Ascending aorta (tissue), 2 donors: ENCODE measurements around the gene GREB1L. TPM values are rescaled to one million over a fixed set of nuclear protein-coding genes. Genes with fewer than 3 reads are reported as not detected.

Source experiments
- DNase-seq, 2 donors: peaks; one replicate each; pipeline ENCODE4 v3.0.0-alpha.2; 2019; ENCODE audit warnings: low spot score in 2 of 2
- H3K27ac ChIP-seq, 2 donors: fragments of 200-600 bp; sonication (generic); one replicate each; pipeline ENCODE4 v1.5.1; 2016 to 2017; ENCODE audit warnings: mild to moderate bottlenecking in 1 of 2
- H3K27me3 ChIP-seq: fragments of 200-600 bp; sonication (generic); one replicate; pipeline ENCODE4 v1.5.1; 2017
- H3K36me3 ChIP-seq, 2 donors: fragments of 200-600 bp; sonication (generic); one replicate each; pipeline ENCODE4 v1.5.1; 2016
- H3K4me1 ChIP-seq, 2 donors: fragments of 200-600 bp; sonication (generic); one replicate each; pipeline ENCODE4 v1.5.1; 2016 to 2017; ENCODE audit warnings: mild to moderate bottlenecking in 1 of 2
- H3K4me3 ChIP-seq, 2 donors: fragments of 200-600 bp; sonication (generic); one replicate each; pipeline ENCODE4 v1.5.1; 2016 to 2017; ENCODE audit warnings: mild to moderate bottlenecking in 1 of 2
- H3K9me3 ChIP-seq, 2 donors: fragments of 200-600 bp; sonication (generic); one replicate each; pipeline ENCODE4 v1.5.1; 2016
- CTCF ChIP-seq, 3 experiments: fragments of 200-600 bp in 2 of 3; fragments of 450-650 bp in 1 of 3; sonication (generic) in 2 of 3; IDR thresholded peaks; one replicate each; pipeline ENCODE4 v1.5.1; 2016 to 2019; ENCODE audit warnings: antibody characterized with exemption in 3 of 3, mild to moderate bottlenecking in 1 of 3, moderate library complexity in 1 of 3
- intact Hi-C: fragments of 100-400 bp; cut with DNase I; formaldehyde crosslinking; loops from one replicate; pipeline ENCODE4 v1.15.1; 2023
- total RNA-seq: library from RNA; depleted of rRNA; stranded (reverse); fragments of >200 nt; gene quantifications from one replicate; pipeline ENCODE4 v1.1.0, GENCODE V29; 2016

The GREB1L gene
- total RNA-seq, 1 donor from 2014 or later: 2.2 TPM

- H3K27me3 ChIP-seq: no peaks in the 10 kb centered on the region
- intact Hi-C loops: no loop called here
- H3K27ac ChIP-seq: no peak overlapping the region
- no peaks in the 10 kb centered on the region for H3K36me3 ChIP-seq
- no peak for TF ChIP-seq CTCF (IDR thresholded peaks at IDR 0.05)
- H3K4me3 ChIP-seq: no peak overlapping the region
- no peaks in the 10 kb centered on the region for H3K9me3 ChIP-seq
- no peaks in the 10 kb centered on the region for H3K4me1 ChIP-seq
- no peak for DNase-seq
Observed at GRCh38 chr18:21341141-21341540, 99.1 kb downstream of the GREB1L start.

GRCh38 chr18:21342372-21342771 lies 100.3 kb downstream of the GREB1L start:
- H3K4me1 ChIP-seq: no peaks in the 10 kb centered on the region
- H3K27me3 ChIP-seq: no peaks in the 10 kb centered on the region
- DNase-seq: no peak
- no peaks in the 10 kb centered on the region for H3K9me3 ChIP-seq
- no peak for TF ChIP-seq CTCF (IDR thresholded peaks at IDR 0.05)
- H3K27ac ChIP-seq: no peak overlapping the region
- H3K36me3 ChIP-seq: no peaks in the 10 kb centered on the region
- H3K4me3 ChIP-seq: no peak overlapping the region
- intact Hi-C loops: no loop called here

GRCh38 chr18:21344860-21345259 lies 102.8 kb downstream of the GREB1L start:
- intact Hi-C loops: no loop called here
- DNase-seq: no peak

GRCh38 chr18:21345840-21346239 lies 103.8 kb downstream of the GREB1L start:
- Histone ChIP-seq H3K27me3 (no peaks in the 10 kb centered on the region), H3K27ac (no peak overlapping the region), H3K9me3 (no peaks in the 10 kb centered on the region), H3K4me1 (no peaks in the 10 kb centered on the region), H3K4me3 (no peak overlapping the region), H3K36me3 (no peaks in the 10 kb centered on the region)
- intact Hi-C loops: no loop called here
- TF ChIP-seq CTCF (IDR thresholded peaks at IDR 0.05): no peak
- DNase-seq: no peak

More at GRCh38 chr18:21344860-21345259, 102.8 kb downstream of the GREB1L start:
- no peaks in the 10 kb centered on the region for H3K4me1 ChIP-seq
- H3K27ac ChIP-seq: no peak overlapping the region
- H3K27me3 ChIP-seq: no peaks in the 10 kb centered on the region
- no peak for TF ChIP-seq CTCF (IDR thresholded peaks at IDR 0.05)
- no peak overlapping the region for H3K4me3 ChIP-seq
- H3K9me3 ChIP-seq: no peaks in the 10 kb centered on the region
- no peaks in the 10 kb centered on the region for H3K36me3 ChIP-seq

GRCh38 chr18:21359746-21360145 lies 117.7 kb downstream of the GREB1L start:
- no peak for TF ChIP-seq CTCF (IDR thresholded peaks at IDR 0.05)
- peaks cover 0 to 13% of the 10 kb centered on the region in 2 donors for H3K4me1 ChIP-seq
- H3K4me3 ChIP-seq: no peak overlapping the region
- DNase-seq: no peak
- intact Hi-C loops: loop anchor here (10.0 kb wide), 1 partner anchor 65 kb away; no protein-coding TSS in a partner anchor
- no peaks in the 10 kb centered on the region for H3K27me3 ChIP-seq
- H3K9me3 ChIP-seq: no peaks in the 10 kb centered on the region
- no peaks in the 10 kb centered on the region for H3K36me3 ChIP-seq
- no peak overlapping the region for H3K27ac ChIP-seq
